Ureter (tissue), 1 donor: Measurements from ENCODE around the gene TIMM22. TPM values are rescaled to one million over a fixed set of nuclear protein-coding genes. Genes with fewer than 3 reads are reported as not detected.
"Not testable (repeated sequence)": the region's sequence is repeated elsewhere in the genome, so short reads cannot be mapped to it uniquely, and the experiment has no call there.

Source experiments
- DNase-seq: peaks from one replicate; pipeline ENCODE4 v3.0.0-alpha.2; 2020; ENCODE audit warnings: low spot score
- total RNA-seq: library from RNA; stranded (reverse); gene quantifications from one replicate; pipeline ENCODE4 v1.2.4, GENCODE V29; 2023
- donor health status: DM: yes; HTN: yes; CAD: no.

The TIMM22 gene
- total RNA-seq, 1 donor from 2014 or later: 10.3 TPM

DNA sequence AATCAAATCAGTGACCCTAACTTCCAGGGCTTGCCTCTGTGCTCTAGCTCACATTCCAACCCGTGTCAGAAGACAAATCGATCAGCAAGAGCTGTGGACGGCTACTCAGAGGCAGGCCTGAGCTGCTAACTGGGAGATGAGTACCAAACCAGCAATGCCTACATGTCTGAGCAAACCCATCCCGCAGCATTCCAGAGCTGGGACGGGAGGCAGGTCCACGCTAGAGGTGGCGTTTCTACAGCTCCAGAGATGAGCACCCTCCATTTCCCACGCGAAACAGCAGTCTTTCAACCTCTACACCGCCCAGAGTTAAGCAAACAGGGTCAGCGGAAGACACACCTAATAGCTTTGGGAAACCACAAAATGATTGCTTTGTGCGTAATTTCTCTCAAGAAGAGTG is 23.9 kb upstream of the TIMM22 start:
- DNase-seq: no peak

DNA sequence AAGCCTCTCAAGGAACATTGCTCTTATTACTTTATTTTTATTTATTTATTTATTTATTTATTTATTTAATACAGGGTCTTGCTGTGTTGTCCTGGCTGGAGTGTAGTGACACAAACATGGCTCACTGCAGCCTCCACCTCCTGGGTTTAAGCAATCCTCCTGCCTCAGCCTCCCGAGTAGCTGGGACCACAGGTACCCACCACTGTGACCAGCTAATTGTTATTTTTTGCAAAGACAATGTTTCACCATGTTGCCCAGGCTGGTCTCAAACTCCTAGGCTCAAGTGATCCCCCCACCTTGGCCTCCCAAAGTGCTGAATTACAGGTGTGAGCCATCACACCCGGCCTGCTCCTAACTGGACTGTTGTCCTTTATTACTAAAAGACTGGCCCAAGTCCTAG is 22.2 kb upstream of the TIMM22 start:
- DNase-seq: not testable (repeated sequence)

DNA sequence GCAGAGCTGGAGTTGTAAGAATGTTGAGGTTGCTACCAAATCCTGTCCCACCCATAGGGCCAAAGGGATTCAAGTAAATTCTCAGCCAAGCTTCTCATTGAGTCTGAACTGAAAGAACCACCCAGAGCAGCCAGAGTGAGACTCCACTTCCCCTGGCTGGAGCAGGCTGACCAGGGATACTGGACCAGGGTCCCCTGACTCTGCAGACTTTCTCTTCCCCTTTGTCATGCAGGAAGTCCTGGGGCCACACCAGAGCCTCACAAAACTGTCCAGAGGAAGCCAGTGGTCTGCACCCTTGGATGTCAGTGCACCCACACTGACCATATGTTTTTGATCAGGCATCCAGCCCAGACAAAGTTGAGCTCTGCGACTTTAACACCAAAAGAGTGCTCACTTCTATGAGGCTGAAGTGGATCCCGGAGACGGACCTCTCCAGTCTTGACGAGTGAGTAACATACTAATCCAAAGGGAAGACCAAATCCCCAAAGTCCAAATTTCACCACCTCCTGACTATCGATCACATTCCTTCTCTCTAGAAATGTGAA is 21.5 kb upstream of the TIMM22 start:
- DNase-seq: no peak

DNA sequence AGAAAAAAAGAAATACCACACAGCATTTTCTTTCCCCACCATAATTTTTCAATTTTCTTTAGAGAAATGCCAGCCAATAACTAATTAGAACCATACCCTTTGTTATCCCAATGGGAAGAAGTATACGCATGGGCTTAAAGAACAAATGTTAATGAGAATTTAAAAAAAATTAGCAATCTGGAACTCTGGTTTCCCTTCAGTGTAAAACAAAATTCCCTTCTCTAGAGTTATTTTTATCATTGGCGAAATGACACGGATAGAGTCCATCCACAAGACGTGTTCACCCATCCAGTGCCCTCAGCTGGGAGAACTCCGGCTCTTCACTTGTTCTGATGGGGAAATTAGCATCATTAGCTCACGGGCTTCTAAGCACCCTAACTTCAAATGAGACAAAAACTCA is 20.6 kb upstream of the TIMM22 start:
- DNase-seq: no peak

DNA sequence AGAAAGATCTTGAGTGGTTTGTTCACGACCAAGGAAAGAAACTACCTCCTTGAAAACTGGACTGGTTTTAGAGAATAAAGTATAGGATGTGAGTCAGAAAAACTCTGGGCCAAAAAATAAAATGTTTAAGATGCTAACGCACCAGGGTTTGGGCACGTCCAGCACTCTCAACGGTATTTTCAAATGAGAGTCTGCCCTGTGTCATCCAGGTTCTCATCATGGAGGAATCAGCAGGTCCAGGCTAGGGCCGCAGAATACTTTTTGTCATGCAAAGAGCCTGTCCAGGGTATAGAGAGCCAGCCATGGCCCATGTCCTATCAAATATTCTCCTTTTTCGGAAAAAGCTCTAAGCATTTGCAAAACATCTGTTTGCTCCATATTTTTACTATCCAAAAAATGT is 19.8 kb upstream of the TIMM22 start:
- no peak for DNase-seq

DNA sequence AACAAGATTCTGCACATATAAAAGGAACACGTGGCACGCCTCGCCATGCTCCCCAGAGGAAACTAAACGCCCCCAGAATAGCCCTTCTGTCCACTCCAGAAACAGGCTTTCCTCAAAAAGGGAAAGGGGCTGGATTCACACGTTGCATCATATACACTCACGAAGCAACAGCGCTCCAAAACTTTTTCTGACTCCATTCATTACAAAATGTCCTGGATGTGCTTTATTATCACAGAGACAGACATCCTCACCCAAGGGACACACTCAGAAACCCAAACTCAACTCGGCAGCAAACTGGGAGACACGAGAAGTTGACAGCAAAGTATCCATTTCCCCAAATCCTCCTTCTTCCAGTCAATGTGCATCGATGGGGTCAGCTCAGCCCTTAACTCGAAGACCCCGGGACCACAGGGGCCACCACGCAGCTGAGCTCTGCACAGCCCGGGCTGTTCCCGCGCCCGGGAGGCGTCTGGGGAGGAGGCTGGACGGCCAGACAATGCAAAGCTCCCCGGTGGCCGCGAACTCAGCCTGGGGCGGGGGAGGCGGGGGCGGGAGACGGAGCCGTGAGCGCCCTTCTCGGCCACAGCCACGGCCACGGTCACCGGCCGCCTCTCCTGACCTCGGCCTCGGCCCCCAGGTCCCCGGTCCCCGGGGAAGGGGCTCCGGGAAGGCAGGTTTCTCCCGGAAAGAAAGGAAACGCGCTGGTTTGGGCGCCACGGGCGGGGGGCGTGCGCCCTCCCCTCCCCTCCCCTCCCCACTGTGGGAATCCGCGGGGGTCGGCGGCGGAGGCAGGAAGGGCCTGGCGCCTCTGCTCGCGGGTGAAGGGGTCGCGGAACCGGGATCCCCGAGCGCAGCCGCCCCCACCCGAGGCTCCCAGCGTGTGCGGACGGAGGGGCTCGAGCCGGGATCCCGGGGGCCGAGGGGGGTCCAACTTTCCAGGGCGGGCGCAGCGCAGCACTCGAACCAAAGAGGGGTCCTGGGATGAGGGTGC is 18.5 kb upstream of the TIMM22 start:
- DNase-seq: no peak

DNA sequence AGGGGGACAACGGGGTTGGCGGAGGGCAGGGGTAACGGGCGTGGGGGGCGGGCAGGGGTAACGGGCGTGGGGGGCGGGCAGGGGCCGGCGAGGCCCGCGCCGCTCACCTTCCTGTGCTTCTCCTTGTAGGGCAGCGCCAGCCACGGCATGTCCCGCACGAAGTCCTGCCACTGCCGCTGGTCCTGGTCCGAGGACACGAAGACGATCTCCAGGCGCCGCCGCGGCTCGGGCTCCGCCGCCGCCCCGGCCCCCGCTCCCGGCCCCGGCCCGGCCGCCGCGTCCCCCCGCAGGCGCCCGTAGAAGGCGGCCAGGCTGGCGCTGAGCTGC is 17.8 kb upstream of the TIMM22 start:
- DNase-seq: no peak

DNA sequence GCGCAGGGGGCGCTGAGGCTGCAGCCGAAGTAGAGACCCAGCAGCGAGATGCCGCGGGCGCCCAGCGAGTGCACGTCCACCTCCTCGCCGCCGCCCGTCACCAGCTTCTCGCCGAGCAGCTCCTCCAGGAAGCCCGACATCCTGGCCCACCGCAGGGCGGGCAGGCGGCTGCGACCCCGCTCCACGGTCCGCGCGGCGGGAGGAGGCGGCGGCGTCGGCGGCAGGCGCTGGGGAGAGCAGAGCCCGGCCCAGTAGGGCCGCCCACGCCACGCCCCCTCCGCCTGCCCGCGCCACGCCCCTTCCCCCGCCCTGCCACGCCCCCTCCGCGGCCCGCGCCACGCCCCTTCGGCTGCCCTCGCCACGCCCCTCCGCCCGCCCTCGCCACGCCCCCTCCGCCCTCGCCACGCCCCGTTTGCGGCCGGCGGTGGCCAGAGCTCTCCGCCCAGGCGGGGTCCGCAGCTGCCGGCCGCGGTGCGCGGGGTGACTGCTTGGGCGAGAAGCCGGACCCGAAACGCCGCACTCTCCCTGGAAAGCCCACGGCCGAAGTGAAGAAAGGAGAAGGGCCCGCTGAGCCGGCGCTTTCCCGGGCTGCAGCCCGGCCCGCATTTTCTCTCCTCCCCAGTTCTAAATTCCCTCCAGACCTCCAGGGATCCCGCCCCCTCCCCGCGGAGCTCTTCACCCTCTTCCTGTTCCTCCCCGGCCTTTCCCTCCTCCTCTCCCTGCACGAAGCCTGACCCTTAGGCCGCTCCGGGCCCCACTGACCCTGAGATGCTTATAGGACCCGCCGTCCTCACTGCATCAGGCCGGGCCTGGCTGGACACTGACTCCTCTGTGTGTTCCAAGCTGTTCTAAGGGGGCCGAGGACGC is 17.2 kb upstream of the TIMM22 start, which contains the start of gene NXN:
NXN (minus strand) TSS at position 238 of the 867 bp plus-strand sequence.
- peak; percentile 92 for DNase-seq

DNA sequence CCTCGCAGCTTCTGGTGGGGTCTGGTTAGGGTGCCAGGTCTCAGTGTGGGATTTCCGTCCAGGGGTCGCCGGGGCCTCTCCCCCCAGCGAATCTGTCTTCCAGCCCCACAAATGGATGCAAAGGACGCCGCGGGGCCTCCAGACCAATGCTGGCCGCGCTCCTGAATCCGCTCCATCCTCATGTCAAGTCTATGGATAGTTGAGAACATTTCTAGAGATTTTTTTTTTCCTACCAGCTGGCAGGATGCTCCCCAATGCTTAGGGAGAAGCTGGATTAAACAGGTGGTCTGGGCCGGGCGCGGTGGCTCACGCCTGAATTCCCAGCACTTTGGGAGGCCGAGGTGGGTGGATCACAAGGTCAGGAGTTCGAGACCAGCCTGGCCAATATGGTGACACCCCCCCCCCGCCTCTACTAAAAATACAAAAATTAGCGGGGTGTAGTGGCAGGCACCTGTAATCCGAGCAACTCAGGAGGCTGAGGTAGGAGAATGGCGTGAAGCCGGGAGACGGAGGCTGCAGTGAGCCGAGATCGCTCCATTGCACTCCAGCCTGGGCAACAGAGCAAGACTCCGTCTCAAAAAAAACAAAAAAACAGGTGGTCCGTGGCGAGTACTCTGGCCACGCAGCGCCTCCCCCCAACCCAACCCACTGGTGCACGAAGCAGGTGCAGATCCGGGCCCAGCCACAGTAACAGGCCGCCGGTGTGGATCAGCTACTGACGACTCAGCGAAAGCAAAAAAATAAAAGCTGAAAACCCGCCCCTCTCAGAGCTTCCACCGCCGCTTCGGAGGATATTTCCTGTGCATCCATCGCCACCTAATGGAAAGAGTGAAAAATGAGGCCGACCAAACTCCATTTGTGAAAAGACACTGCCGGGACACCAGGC is 16.3 kb upstream of the TIMM22 start:
- DNase-seq: peak; percentile 88

DNA sequence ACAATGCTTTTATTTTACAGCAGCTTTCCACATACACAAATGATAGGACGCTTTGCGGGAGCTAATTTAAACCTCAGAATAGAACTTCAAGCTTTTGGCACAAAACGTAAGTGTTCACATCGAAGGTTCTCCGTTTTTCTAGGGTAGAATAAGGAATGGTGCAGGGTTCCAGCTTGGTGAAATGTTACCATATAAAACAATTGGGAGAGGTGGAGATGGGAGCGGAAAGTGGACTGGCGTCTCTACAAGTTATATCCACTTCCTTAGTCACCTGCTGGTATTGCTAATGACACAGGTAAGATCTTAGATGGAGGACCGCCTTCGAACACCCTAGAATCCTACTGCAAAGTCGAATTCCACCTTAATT is 15.7 kb upstream of the TIMM22 start:
- DNase-seq: no peak

DNA sequence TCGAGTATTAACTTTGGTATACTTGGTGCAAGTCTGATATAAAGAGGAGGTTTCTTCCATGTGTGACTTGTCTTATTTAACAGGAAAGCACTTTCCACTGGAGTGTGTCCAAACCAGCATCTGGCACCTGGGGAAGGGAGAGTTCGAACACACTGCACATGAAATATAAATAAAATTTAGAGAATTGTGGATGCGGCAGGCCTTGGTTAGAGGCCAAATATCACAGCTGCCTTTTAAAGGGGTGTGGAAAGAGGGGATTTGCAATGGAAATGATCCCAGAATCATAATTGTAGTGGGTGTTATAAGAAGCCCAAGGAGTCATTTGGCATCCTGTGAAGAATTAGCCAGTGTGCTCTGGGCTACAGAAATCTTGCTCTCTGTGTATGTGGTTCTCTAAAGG is 13.0 kb upstream of the TIMM22 start:
- no peak for DNase-seq

DNA sequence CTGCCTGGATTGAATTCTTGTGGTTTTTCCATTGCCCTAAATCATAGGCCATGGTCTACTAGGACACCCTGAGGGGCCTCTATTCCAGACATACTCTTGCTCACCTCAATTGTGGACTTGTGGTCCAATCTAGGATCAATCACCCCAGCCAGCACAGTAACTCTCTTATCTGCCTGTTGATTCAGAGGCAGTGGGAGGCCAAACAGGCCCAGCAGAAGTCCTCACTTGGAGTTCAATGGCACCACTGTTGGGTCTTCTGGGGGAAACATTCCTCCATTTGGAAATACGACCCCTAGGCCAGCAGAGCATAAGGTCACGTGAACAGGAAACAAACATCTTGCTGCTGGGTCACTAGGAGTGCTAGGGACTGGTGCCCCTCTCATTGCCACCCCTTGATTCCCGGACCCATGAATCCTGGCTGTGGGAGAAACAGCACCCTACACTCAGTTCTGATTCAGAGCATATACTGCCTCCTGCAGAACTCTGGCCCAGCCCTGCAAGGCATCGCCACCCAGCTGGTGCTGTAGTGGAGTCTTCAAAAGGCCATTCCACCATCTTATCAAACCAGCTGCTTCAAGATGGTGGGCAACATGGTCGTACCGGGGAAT is 10.5 kb upstream of the TIMM22 start:
- no peak for DNase-seq

DNA sequence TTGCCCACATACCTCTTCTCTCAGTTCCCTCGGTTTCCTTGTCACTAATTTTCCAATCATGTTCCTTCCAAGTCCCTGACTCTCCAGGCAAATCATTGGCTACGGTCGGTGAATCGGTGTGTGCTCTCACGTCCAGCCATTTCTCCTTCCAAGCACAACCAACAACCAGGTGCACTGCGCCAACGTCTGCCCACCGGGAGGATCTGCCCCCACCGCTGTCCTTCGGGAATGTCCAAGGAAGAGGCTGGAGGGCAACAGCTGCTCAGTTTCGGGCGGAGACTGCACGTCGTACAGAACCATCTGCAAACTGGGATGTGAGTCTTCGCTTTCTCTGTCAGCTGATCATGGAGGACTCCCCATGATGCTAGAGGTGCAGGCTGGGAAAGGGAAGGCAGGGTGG is 9.0 kb upstream of the TIMM22 start:
- no peak for DNase-seq

DNA sequence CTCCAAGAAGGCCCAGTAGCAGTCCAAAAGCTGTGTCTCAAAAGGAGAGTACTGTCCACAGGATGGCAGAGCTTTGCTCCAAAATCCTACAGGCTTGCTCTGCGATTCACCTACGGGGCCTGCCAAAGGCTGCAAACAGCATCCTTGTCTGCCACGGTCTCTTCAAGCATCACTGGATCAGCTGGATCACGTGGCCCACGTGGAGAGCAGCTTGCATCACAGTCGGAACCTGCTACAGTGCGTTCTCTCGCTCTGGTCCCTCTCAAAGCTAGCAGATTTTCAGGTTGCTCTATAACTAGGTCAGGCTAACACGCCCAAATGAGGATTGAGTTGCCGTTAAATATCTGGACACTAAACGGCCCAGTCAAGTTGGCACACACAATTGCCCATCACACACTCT is 8.4 kb upstream of the TIMM22 start:
- no peak for DNase-seq

DNA sequence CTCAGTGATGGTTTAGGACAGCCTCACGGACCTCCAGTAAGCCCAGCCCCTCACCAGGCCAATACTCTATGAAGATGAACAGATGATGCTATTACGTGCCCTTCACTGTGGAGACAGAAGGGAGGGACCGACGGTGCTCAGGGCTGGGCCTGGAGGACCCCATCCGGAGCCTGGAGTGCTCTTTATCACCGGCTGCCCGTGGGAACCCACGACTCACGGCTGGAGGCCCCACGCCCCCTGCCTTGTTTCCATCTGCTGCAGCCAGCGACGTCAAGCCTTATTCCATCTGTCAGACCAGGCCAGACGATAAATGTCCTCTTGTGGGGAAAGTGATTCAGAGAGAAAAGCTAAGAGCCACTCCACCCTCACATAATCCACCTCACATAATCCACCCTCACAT is 4.0 kb upstream of the TIMM22 start:
- DNase-seq: no peak

DNA sequence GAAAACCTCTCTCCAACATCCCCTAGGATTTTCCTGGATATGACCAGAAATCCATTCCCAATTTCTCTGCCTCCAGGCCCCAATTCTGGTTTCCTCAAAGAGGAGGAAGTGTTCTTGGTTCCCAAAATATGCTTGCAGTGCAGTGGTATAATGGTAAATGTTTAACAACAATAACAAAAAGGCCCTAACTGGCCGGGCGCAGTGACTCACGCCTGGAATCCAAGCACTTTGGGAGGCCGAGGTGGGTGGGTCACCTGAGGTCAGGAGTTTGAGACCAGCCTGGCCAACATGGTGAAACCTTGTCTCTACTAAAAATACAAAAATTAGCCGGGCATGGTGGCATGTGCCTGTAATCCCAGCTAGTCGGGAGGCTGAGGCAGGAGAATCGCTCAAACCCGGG is 1.6 kb upstream of the TIMM22 start:
- not testable (repeated sequence) for DNase-seq

DNA sequence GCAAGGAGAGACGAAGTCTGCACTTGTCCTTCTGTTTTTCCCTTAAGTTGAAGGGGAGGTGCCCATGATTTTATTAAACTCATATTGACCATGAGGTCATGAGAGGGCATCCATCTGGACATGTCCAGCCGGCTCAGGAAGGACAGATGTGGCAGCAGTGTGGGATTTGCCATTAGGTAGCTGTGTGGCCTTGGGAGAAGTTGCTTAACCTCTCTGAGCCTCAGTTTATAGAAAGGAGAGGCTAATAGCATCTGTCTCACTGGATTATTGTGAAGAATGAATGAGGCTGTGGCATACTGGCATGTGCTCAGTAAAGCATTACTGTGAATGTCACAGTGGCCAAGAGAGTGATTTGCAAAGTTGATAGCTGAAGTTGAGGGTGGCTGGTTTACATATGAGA is 1.2 kb downstream of the TIMM22 start:
- DNase-seq: no peak

DNA sequence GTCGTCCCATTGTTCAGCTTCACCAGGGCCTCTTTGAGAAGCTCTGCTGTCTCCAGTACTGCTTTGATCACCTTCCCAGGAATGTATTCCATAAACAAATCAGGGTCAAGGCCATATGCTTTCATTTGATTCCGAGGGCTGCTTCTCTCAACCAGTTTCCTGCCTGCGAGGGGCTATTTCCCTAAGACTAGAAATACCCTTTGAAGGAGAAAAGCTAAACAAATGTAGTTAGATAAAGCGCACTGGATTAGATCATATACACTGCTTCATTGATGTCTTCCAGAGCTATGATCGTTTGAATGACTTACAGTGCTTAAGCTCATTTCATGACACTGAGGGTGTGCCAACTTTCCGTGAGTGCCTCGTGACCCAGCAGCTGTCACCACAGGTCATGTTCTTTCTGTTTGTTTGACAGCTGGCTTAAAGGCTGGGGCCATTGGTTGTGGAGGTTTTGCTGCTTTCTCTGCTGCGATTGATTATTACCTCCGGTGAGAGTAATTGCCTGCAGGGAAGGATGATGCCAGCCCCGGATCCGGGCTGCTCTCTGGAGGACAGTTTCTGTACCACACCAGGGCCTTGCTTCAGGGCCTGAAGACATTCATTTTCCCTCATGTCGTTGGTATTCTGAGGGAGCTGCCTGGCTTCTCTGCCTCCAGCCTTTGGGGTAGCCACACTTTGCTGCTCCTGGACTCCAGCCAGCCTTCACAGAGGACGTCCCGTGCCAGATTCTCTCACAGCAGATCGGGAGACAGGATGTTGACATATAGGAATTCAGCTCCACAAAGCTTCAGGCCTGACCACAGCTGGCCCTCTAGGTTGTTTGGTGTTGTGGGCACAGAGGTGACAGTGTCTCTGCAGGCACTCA is 3.9 kb downstream of the TIMM22 start:
- DNase-seq: no peak

DNA sequence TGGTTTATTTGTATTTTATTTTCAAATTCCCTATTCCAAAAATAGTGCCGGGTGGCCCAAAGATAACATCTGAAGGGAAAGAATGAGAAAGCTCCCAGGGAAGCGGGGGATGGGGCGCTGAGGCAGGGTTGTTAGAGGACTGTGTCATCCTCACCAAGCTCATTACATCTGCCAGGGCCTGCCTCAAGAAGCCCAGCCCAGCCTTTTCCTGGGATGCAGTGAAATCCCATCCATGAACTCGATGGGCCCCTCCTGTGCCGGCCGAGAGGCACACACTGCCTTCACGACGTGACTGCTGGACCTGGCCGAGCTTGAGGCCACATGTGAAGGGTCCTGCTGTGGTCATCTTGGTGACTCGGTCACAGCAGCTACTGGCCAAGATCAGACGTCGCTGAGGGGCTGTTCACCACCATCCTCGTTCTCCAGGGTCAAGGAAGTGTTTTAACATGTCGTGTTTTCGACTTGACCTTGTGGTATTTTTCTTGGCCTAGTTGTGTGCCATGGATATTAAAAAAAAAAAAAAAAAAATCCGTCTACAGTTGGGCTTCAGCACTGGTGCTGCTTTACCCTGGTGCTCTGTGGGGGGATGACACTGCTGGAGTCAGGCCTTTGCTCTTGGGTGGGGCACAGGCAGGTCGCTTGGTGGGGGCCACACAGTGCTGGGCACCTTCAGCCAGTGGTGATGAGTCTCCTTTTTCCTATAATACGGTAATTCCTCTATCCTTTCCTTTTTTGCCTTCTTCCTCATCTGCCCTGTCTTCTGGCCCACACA is 4.9 kb downstream of the TIMM22 start:
- no peak for DNase-seq
